NCI-H774 (cell line): ENCODE results near the gene NIPAL3.
"Not testable (repeated sequence)": the region's sequence is repeated elsewhere in the genome, so short reads cannot be mapped to it uniquely, and the experiment has no call there.

Source experiments
- DNase-seq: peaks from one replicate; lab custom pipeline; 2025; lab: John Stamatoyannopoulos, UW

The NIPAL3 gene

GRCh38 chr1:24459551-24460266, 44.1 kb downstream of the NIPAL3 start:
- DNase-seq: no peak

- DNase-seq: not testable (repeated sequence)
These were observed 46.5 kb downstream of the NIPAL3 start for GRCh38 chr1:24462128-24462527.

- no peak for DNase-seq
These were observed 48.5 kb downstream of the NIPAL3 start for GRCh38 chr1:24463776-24464735.

- no peak for DNase-seq
These were observed 49.5 kb downstream of the NIPAL3 start for GRCh38 chr1:24465099-24465498.

GRCh38 chr1:24465638-24466037, 50.0 kb downstream of the NIPAL3 start:
- DNase-seq: no peak

GRCh38 chr1:24468685-24469316, 53.2 kb downstream of the NIPAL3 start:
- DNase-seq: no peak

GRCh38 chr1:24470592-24470991, 55.0 kb downstream of the NIPAL3 start:
- no peak for DNase-seq

- no peak for DNase-seq
These were observed 57.1 kb downstream of the NIPAL3 start for GRCh38 chr1:24472527-24473251.

GRCh38 chr1:24474193-24474592, 58.6 kb downstream of the NIPAL3 start:
- DNase-seq: no peak

- DNase-seq: no peak
These were observed 60.1 kb downstream of the NIPAL3 start for GRCh38 chr1:24475700-24476099.

- DNase-seq: no peak
These were observed 61.0 kb downstream of the NIPAL3 start for GRCh38 chr1:24476571-24476970.

GRCh38 chr1:24477309-24477708, 61.7 kb downstream of the NIPAL3 start:
- no peak for DNase-seq

- no peak for DNase-seq
These were observed 65.5 kb downstream of the NIPAL3 start for GRCh38 chr1:24481101-24481500.

GRCh38 chr1:24481843-24482610, 66.4 kb downstream of the NIPAL3 start:
- no peak for DNase-seq

GRCh38 chr1:24483441-24483840, 67.8 kb downstream of the NIPAL3 start:
- DNase-seq: no peak

GRCh38 chr1:24484199-24484598, 68.6 kb downstream of the NIPAL3 start:
- DNase-seq: no peak

- DNase-seq: no peak
These were observed 70.9 kb downstream of the NIPAL3 start for GRCh38 chr1:24486331-24487065.

GRCh38 chr1:24487455-24487854, 71.9 kb downstream of the NIPAL3 start:
- DNase-seq: no peak

GRCh38 chr1:24488159-24488558, 72.6 kb downstream of the NIPAL3 start:
- not testable (repeated sequence) for DNase-seq

GRCh38 chr1:24489674-24490073, 74.1 kb downstream of the NIPAL3 start:
- no peak for DNase-seq
